ENCODE measurements around the gene ZNF750.

DNA sequence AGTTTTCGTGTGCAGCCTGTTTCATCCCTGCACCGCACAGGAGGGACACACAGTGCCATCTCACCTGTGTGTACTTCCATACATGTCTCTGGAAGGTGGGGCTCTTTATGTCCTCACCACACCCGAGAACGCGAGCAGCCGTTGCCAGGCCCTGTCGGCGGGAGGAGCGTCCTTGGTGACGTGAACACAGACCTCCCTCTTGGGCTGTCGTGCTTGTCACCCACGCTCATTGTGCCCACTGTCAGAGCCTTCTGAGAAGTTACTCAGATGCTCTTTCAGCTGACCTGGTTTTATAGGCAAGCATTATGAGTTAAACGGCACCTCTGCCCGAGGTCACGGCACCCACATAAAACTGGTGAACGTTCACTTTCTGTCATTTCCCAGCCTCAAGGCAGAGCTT, 40.2 kb downstream of the ZNF750 start:
- TF ChIP-seq SIN3A (IDR thresholded peaks at IDR 0.05; ENCODE audit: borderline replicate concordance, insufficient read depth, low read length) (no peak), POLR2AphosphoS5 (IDR thresholded peaks at IDR 0.05; ENCODE audit: low read depth, low read length) (no peak), FOXP2 (optimal IDR thresholded peaks at IDR 0.05; ENCODE audit: borderline replicate concordance, extremely low read depth, extremely low read length, insufficient read depth) (no peak), TAF1 (IDR thresholded peaks at IDR 0.05; ENCODE audit: borderline replicate concordance, insufficient read depth, low read length) (no peak)
- TF ChIP-seq, protein P1, sequence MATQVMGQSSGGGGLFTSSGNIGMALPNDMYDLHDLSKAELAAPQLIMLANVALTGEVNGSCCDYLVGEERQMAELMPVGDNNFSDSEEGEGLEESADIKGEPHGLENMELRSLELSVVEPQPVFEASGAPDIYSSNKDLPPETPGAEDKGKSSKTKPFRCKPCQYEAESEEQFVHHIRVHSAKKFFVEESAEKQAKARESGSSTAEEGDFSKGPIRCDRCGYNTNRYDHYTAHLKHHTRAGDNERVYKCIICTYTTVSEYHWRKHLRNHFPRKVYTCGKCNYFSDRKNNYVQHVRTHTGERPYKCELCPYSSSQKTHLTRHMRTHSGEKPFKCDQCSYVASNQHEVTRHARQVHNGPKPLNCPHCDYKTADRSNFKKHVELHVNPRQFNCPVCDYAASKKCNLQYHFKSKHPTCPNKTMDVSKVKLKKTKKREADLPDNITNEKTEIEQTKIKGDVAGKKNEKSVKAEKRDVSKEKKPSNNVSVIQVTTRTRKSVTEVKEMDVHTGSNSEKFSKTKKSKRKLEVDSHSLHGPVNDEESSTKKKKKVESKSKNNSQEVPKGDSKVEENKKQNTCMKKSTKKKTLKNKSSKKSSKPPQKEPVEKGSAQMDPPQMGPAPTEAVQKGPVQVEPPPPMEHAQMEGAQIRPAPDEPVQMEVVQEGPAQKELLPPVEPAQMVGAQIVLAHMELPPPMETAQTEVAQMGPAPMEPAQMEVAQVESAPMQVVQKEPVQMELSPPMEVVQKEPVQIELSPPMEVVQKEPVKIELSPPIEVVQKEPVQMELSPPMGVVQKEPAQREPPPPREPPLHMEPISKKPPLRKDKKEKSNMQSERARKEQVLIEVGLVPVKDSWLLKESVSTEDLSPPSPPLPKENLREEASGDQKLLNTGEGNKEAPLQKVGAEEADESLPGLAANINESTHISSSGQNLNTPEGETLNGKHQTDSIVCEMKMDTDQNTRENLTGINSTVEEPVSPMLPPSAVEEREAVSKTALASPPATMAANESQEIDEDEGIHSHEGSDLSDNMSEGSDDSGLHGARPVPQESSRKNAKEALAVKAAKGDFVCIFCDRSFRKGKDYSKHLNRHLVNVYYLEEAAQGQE (IDR thresholded peaks at IDR 0.05; ENCODE audit: insufficient read depth in 1 of 2, low read depth in 2 of 2, low read length in 2 of 2): no peak
